H1 (cell line): Measurements from ENCODE around the gene AKR7A2. TPM values are rescaled to one million over a fixed set of nuclear protein-coding genes. Genes with fewer than 3 reads are reported as not detected.

Experiments
- GTF2F1 ChIP-seq: IDR thresholded peaks from 2 replicates; pipeline ENCODE4 v1.6.1; 2012; ENCODE audit warnings: low read depth, low read length, improper control_type of control experiment, borderline replicate concordance
- polyA plus RNA-seq, 7 experiments: library from polyadenylated mRNA; depleted of rRNA in 3 of 7; stranded (reverse) in 5 of 7; unstranded in 2 of 7; fragments of >200 nt in 5 of 7; fragments of 200-250 nt in 2 of 7; gene quantifications; 1 replicate in 5 of 7; 2 replicates in 1 of 7; 4 replicates in 1 of 7; pipeline versions ENCODE4 v1.2.1 to v1.2.3, GENCODE V29; 2011 to 2013; ENCODE audit warnings: missing spikeins in 2 of 7, mixed read lengths in 2 of 7
- total RNA-seq: library from RNA; stranded (reverse); fragmentation: NEBNext Ultra II Directional; extraction: Animal tissue kit (Norgen Biotek cat#: 25700); gene quantifications from 2 replicates; pipeline ENCODE4 v1.2.1, GENCODE V29; 2021

The AKR7A2 gene
- total and polyA plus RNA-seq, 2 of the 8 experiments (the other 6 are each of a cell fraction or from before 2014, with no cell fraction given): 32.0 to 48.3 TPM

- TF ChIP-seq GTF2F1: no peak
Measured at GRCh38 chr1:19341201-19342061, 29.5 kb upstream of the AKR7A2 start (continued).
